Lower leg skin (tissue), 4 donors: Measurements from ENCODE around the gene SNRNP25. TPM values are rescaled to one million over a fixed set of nuclear protein-coding genes. Genes with fewer than 3 reads are reported as not detected.
"Not testable (repeated sequence)": the region's sequence is repeated elsewhere in the genome, so short reads cannot be mapped to it uniquely, and the experiment has no call there.

ENCODE experiments used
- DNase-seq, 2 donors: peaks; one replicate each; pipeline ENCODE4 v3.0.0-alpha.2; 2019; ENCODE audit warnings: low spot score in 2 of 2
- H3K4me3 ChIP-seq: fragments of 200-600 bp; sonication (generic); 2 replicates; pipeline ENCODE4 v1.5.1; 2017; ENCODE audit warnings: mild to moderate bottlenecking, low read depth; ENCODE audit not compliant: poor library complexity, severe bottlenecking
- POLR2A ChIP-seq, 2 donors: fragments of 450-650 bp; IDR thresholded peaks; one replicate each; pipeline ENCODE4 v1.6.1; 2016 to 2017; ENCODE audit warnings: antibody characterized with exemption in 2 of 2, mild to moderate bottlenecking in 1 of 2, moderate library complexity in 1 of 2
- WGBS, 2 donors: methylation state at CpG; one replicate each; pipeline ENCODE4 v1.1.5; 2018; 5-methylcytosine and 5-hydroxymethylcytosine counted together
- intact Hi-C: fragments of 100-400 bp; cut with DNase I; formaldehyde crosslinking; loops from one replicate; pipeline ENCODE4 v1.15.0; 2023; ENCODE audit warnings: low total_unique reads
- total RNA-seq, 4 donors: library from RNA; depleted of rRNA; stranded (reverse); fragments of >200 nt; gene quantifications; one replicate each; pipeline ENCODE4 v1.1.0, GENCODE V29; 2016
- TF ChIP-seq, protein P1 (sequence below), 3 donors: fragments of 450-650 bp; IDR thresholded peaks; one replicate each; pipeline ENCODE4 v1.5.1; 2016; ENCODE audit warnings: antibody characterized with exemption in 3 of 3, mild to moderate bottlenecking in 3 of 3, moderate library complexity in 2 of 3

Gene SNRNP25
- total RNA-seq, 4 donors from 2014 or later, result 6.3 to 12.0 (median 10.4) TPM

DNA sequence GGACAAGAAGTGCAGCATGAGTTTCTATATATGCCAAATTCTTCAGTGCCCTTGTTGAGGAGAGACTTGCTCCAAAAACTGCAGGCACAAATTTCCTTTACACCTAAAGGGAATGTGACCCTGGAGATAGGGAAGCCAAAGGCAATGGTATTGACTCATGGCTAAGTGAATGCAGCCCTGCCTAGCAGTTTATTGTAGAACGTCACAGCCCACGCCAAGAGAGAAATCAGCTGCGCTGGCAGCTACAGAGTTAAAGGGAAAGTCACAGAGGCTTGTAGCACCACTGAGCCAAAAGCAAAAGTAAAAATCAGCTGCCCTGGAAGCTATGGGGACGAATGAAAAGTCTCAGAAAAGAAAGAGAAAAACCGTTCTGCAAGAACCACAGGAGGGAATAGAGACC is 10.3 kb upstream of the SNRNP25 start:
- DNase-seq, result no peak
- 73 to 78% methylated on average over 5 of the region's 5 CpGs for WGBS, 2 donors
- H3K4me3 ChIP-seq, result no peak overlapping the region
- intact Hi-C loops, result no loop called here
- TF ChIP-seq, protein P1, sequence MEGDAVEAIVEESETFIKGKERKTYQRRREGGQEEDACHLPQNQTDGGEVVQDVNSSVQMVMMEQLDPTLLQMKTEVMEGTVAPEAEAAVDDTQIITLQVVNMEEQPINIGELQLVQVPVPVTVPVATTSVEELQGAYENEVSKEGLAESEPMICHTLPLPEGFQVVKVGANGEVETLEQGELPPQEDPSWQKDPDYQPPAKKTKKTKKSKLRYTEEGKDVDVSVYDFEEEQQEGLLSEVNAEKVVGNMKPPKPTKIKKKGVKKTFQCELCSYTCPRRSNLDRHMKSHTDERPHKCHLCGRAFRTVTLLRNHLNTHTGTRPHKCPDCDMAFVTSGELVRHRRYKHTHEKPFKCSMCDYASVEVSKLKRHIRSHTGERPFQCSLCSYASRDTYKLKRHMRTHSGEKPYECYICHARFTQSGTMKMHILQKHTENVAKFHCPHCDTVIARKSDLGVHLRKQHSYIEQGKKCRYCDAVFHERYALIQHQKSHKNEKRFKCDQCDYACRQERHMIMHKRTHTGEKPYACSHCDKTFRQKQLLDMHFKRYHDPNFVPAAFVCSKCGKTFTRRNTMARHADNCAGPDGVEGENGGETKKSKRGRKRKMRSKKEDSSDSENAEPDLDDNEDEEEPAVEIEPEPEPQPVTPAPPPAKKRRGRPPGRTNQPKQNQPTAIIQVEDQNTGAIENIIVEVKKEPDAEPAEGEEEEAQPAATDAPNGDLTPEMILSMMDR (IDR thresholded peaks at IDR 0.05), result no peak
- TF ChIP-seq POLR2A (IDR thresholded peaks at IDR 0.05), result no peak

DNA sequence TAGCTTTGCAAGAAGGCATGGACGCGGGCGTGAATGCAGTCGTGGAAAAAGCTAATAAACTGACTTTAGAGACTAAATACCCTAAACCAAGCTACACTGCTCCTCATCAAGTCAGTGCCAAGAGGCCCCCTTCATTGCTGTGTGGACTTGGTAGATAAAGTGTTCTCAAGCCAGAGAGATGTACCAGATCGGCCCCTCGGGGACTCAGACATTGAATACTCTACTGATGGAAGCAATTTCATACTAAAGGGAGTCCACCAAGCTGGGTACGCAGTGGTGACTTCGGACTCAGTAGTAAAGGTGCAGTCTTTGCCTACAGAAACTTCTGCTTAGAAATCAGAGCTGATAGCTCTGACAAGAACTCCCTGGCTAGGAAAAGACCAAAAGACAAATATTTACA is 9.0 kb upstream of the SNRNP25 start:
- WGBS, 2 donors, result 95 to 96% methylated on average over 8 of the region's 8 CpGs
- intact Hi-C loops, result no loop called here
- no peak for DNase-seq
- H3K4me3 ChIP-seq, result no peak overlapping the region
- TF ChIP-seq, protein P1 (IDR thresholded peaks at IDR 0.05), result no peak
- TF ChIP-seq POLR2A (IDR thresholded peaks at IDR 0.05), result no peak

DNA sequence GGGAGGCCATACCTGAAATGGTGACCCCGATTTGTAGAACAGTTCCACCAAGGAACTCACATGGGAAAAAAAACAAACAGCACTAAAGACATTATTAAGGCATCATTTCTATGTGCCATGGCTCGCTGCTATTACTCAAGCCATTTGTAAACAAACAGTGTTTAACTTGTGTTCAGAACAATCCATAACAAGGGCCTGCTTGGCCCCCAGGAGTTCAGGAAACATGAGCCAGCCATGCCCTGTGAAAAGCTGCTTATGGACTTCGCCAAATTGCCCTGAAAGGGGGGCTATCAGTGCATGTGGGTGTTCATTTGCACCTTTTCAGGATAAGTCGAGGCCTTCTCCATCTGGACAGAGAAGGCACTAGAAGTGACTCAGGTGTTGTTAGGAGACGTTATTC is 8.2 kb upstream of the SNRNP25 start:
- no peak overlapping the region for H3K4me3 ChIP-seq
- WGBS, 2 donors, result 93 to 94% methylated on average over 5 of the region's 5 CpGs
- no peak for TF ChIP-seq POLR2A (IDR thresholded peaks at IDR 0.05)
- TF ChIP-seq, protein P1 (IDR thresholded peaks at IDR 0.05), result no peak
- intact Hi-C loops, result no loop called here
- DNase-seq, result no peak

DNA sequence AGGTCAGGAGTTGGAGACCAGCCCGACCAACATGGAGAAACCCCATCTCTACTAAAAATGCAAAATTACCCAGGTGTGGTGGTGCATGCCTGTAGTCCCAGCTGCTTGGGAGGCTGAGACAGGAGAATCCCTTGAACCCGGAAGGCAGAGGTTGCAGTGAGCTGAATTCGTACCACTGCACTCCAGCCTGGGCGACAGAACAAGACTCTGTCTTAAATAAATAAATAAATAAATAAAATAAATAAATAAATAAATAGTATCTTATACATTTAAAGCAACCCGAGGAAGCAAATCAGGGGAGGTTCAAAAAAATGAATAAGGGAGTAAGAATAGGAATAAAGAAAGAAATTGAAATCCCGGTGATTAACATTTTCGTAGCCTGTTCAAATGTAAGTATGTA is 7.1 kb upstream of the SNRNP25 start:
- intact Hi-C loops, DNase-seq, H3K4me3 ChIP-seq: not testable (repeated sequence)
- 94% methylated on average over 7 of the region's 7 CpGs for WGBS, 2 donors

DNA sequence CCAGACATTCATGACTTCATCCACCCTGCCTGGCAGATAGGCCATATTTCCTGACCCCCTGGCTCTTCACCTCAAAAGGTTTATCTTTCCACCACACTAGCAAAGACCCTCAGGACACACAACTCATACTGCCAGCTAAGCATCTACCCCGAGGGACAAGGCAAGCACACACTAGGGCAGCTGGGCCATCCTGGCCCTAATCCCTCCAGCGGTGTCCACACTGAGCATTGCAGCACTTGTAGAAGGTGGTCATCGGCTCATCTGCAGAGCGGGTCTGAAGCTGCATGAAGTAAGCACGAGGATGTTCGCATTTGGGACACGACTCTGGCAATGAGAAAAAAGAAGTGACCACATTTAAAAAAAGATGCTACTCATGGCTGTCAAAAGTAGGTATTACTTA is 6.4 kb upstream of the SNRNP25 start:
- intact Hi-C loops, result no loop called here
- no peak for DNase-seq
- TF ChIP-seq POLR2A (IDR thresholded peaks at IDR 0.05), result no peak
- TF ChIP-seq, protein P1 (IDR thresholded peaks at IDR 0.05), result no peak
- H3K4me3 ChIP-seq, result no peak overlapping the region
- WGBS, 2 donors, result 92 to 93% methylated on average over 7 of the region's 7 CpGs

DNA sequence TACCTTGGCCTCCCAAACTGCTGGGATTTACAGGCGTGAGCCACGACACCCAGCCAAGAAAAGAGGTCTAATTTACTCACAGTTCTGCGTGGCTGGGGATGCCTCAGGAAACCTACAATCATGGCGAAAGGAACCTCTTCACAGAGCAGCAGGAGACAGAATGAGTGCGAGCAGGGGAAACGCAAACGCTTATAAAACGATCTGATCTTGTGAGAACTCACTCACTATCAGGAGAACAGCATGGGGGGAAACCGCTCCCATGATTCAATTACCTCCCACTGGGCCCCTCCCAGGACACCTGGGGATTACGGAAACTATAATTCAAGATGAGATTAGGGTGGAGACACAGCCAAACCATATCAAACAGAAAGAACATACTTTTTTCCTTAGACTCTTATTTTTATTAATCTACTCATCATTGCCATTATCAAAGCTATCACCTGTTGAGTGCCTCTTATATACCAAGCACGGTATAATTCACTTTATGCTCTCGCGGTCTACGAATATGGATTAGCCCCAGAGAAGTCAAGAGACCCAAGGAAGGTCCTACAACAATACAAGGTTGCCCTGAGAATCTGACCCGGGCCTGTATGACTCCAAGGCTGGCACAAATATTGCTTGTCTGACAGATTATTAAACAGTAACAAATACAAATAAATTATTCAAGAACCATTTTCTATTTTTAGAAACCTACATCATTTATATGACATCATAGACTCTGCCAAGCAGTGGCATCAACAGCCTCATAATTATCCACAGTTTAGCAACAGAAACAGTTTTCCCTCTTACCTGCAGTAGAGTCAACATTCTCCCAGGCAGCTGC is 2.6 kb upstream of the SNRNP25 start:
- no peak for DNase-seq
- intact Hi-C loops, result no loop called here
- H3K4me3 ChIP-seq, result no peak overlapping the region
- WGBS, 2 donors, result 92 to 93% methylated on average over 15 of the region's 15 CpGs
- no peak for TF ChIP-seq POLR2A (IDR thresholded peaks at IDR 0.05)
- TF ChIP-seq, protein P1 (IDR thresholded peaks at IDR 0.05), result no peak
